Progenitor cell of endocrine pancreas (in vitro differentiated cells): Measurements from ENCODE around the gene NCKAP5. TPM values are rescaled to one million over a fixed set of nuclear protein-coding genes. Genes with fewer than 3 reads are reported as not detected.

ENCODE experiments used
- DNase-seq: peaks from one replicate; pipeline ENCODE4 v3.0.0; 2021; ENCODE audit warnings: low spot score; ENCODE audit not compliant: unreplicated experiment
- H3K27ac Mint-ChIP-seq: 2 replicates; pipeline ENCODE4 v1.8.0; 2021; ENCODE audit warnings: mild to moderate bottlenecking, moderate library complexity, mixed read lengths
- H3K27me3 Mint-ChIP-seq: 2 replicates; pipeline ENCODE4 v1.8.0; 2021; ENCODE audit warnings: mixed read lengths
- H3K36me3 Mint-ChIP-seq: 2 replicates; pipeline ENCODE4 v1.8.0; 2022; ENCODE audit warnings: mixed read lengths; ENCODE audit not compliant: insufficient read depth
- H3K4me1 Mint-ChIP-seq: 2 replicates; pipeline ENCODE4 v1.8.0; 2021; ENCODE audit warnings: low read depth, mixed read lengths
- H3K4me3 Mint-ChIP-seq: 2 replicates; pipeline ENCODE4 v1.8.0; 2021; ENCODE audit warnings: low read depth, mild to moderate bottlenecking, moderate library complexity, mixed read lengths
- H3K9me3 Mint-ChIP-seq: 2 replicates; pipeline ENCODE4 v1.8.0; 2021; ENCODE audit warnings: low read depth, mixed read lengths
- total RNA-seq: library from RNA; stranded (reverse); gene quantifications from 2 replicates; pipeline ENCODE4 v1.2.1, GENCODE V29; 2021
- TF ChIP-seq, protein P1 (sequence below): fragments of 200-600 bp; sonication (generic); IDR thresholded peaks from one replicate; pipeline ENCODE4 v1.5.0; 2021; ENCODE audit warnings: antibody characterized with exemption, mild to moderate bottlenecking; ENCODE audit not compliant: unreplicated experiment

NCKAP5 gene
- total RNA-seq, 1 donor from 2014 or later: 1.7 TPM

- Mint-ChIP-seq H3K27ac (no peak overlapping the region), H3K4me3 (no peak overlapping the region), H3K27me3 (peaks cover 46% of the 10 kb centered on the region), H3K9me3 (no peaks in the 10 kb centered on the region), H3K4me1 (no peaks in the 10 kb centered on the region), H3K36me3 (no peaks in the 10 kb centered on the region)
- TF ChIP-seq, protein P1, sequence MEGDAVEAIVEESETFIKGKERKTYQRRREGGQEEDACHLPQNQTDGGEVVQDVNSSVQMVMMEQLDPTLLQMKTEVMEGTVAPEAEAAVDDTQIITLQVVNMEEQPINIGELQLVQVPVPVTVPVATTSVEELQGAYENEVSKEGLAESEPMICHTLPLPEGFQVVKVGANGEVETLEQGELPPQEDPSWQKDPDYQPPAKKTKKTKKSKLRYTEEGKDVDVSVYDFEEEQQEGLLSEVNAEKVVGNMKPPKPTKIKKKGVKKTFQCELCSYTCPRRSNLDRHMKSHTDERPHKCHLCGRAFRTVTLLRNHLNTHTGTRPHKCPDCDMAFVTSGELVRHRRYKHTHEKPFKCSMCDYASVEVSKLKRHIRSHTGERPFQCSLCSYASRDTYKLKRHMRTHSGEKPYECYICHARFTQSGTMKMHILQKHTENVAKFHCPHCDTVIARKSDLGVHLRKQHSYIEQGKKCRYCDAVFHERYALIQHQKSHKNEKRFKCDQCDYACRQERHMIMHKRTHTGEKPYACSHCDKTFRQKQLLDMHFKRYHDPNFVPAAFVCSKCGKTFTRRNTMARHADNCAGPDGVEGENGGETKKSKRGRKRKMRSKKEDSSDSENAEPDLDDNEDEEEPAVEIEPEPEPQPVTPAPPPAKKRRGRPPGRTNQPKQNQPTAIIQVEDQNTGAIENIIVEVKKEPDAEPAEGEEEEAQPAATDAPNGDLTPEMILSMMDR: no peak
- no peak for DNase-seq
Observed at GRCh38 chr2:133605766-133606137, 37.5 kb upstream of the NCKAP5 start.

DNA sequence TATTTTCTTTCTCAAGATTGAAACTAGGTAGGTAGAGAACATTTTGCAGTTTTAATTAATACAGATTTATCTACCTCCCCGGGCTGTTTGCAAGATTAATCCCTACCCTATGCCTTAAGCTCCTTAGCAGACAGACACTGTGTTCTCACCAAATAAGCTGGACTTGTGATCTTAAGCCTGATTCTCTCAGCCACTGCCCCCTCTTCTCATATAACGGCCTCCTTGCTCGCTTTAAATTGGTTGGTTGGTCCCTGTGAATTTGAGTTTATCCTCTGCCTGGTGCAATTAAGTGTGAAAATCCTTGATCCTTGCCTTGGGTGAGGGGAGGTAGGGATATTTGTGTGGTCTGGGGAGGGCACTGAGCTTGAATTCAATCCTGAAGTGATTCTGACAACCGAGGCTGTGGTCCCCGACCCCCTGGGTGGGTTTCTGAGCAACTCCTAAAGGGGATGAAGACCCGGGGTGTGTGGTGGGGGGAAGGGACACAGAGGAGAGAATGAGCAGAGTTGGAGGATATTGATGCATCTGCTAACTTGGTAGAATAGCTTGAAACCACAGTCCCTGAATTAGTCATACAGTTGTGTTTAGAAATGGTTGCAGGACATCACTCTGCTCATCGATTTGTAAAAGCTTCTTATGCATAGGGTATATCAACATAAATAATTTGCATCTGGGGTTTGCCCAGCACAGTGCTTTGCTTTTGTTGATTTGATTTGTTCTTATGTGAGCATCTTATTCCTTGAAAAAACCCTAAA, 36.9 kb upstream of the NCKAP5 start:
- Mint-ChIP-seq H3K9me3 (no peaks in the 10 kb centered on the region), H3K36me3 (no peaks in the 10 kb centered on the region), H3K4me1 (no peaks in the 10 kb centered on the region), H3K27ac (no peak overlapping the region), H3K27me3 (peaks cover 45% of the 10 kb centered on the region), H3K4me3 (no peak overlapping the region)
- TF ChIP-seq, protein P1: no peak
- DNase-seq: no peak

DNA sequence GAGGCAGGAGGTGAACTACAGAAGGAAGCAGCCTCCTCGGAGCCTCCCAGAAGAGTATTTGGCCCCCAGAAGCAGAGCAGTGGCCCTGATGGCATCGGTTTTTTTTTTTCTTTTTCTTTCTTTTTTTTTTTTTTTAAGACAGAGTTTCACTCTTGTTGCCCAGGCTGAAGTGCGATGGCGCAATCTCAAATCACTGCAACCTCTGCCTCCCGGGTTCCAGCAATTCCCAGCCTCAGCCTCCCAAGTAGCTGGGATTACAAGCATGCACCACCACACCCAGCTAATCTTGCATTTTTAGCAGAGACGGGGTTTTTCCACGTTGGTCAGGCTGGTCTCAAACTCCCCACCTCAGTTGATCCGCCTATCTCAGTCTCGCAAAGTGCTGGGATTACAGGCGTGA, 34.8 kb upstream of the NCKAP5 start:
- no peak overlapping the region for H3K27ac Mint-ChIP-seq
- no peaks in the 10 kb centered on the region for H3K36me3 Mint-ChIP-seq
- peaks cover 46% of the 10 kb centered on the region for H3K27me3 Mint-ChIP-seq
- H3K4me3 Mint-ChIP-seq: no peak overlapping the region
- no peaks in the 10 kb centered on the region for H3K9me3 Mint-ChIP-seq
- no peaks in the 10 kb centered on the region for H3K4me1 Mint-ChIP-seq
- DNase-seq: no peak
- TF ChIP-seq, protein P1: no peak

GRCh38 chr2:133602538-133602937, 34.3 kb upstream of the NCKAP5 start:
- DNase-seq: no peak
- H3K27ac Mint-ChIP-seq: no peak overlapping the region
- TF ChIP-seq, protein P1: no peak
- H3K27me3 Mint-ChIP-seq: peaks cover 45% of the 10 kb centered on the region
- H3K4me1 Mint-ChIP-seq: no peaks in the 10 kb centered on the region
- no peaks in the 10 kb centered on the region for H3K9me3 Mint-ChIP-seq
- H3K36me3 Mint-ChIP-seq: no peaks in the 10 kb centered on the region
- H3K4me3 Mint-ChIP-seq: no peak overlapping the region

DNA sequence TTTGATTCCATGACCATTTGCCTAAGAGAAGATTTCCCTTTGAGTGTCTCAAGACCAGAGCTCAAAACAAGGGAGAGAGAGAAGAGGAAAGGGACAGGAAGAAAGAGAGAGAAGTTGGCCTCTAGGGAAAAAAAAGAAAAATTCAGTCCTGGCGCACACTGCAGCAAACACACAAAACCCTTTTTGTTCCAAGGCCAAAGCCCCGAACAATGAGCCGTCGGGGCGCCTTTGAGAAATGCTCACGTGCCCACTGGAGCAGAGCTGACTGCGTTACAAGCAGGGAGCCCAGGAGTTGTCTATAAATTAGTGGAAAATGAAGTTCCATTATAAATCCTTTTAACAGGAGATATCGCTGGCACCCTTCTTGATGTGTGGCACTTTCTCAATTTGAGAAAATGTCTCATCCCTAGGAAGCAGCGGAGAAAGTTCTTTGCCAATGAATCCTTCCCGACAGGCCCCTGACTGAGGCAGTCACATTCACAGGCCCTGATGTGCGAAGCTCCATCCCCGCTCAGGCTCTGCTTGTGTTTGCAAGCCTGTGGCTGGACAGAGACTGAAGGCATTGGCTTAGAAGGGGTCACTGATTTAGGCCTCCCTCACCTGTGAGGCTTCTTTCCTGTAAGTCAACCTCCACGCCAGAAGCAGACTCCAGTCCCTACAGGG, 32.1 kb upstream of the NCKAP5 start:
- no peaks in the 10 kb centered on the region for H3K9me3 Mint-ChIP-seq
- H3K27ac Mint-ChIP-seq: no peak overlapping the region
- no peak overlapping the region for H3K4me3 Mint-ChIP-seq
- peaks cover 41% of the 10 kb centered on the region for H3K27me3 Mint-ChIP-seq
- no peak for DNase-seq
- TF ChIP-seq, protein P1: no peak
- no peaks in the 10 kb centered on the region for H3K4me1 Mint-ChIP-seq
- H3K36me3 Mint-ChIP-seq: no peaks in the 10 kb centered on the region
